ENCODE data around the gene ZNF580. TPM values are rescaled to one million over a fixed set of nuclear protein-coding genes. Genes with fewer than 3 reads are reported as not detected.

The ZNF580 gene
- total and polyA plus RNA-seq, 10 of the 15 experiments (the other 5 are each of a cell fraction or from before 2014, with no cell fraction given), result 2.3 to 31.8 (median 10.0) TPM

GRCh38 chr19:55605637-55606470 lies 34.9 kb upstream of the ZNF580 start, which contains the start of gene ZNF865 (continued):
- TF ChIP-seq CBX3 (IDR thresholded peaks at IDR 0.05; ENCODE audit: borderline replicate concordance, low read depth), result no peak
- TF ChIP-seq ZNF384 (IDR thresholded peaks at IDR 0.05; ENCODE audit: borderline replicate concordance, low read depth, low read length), result no peak
- TF ChIP-seq, protein P1, sequence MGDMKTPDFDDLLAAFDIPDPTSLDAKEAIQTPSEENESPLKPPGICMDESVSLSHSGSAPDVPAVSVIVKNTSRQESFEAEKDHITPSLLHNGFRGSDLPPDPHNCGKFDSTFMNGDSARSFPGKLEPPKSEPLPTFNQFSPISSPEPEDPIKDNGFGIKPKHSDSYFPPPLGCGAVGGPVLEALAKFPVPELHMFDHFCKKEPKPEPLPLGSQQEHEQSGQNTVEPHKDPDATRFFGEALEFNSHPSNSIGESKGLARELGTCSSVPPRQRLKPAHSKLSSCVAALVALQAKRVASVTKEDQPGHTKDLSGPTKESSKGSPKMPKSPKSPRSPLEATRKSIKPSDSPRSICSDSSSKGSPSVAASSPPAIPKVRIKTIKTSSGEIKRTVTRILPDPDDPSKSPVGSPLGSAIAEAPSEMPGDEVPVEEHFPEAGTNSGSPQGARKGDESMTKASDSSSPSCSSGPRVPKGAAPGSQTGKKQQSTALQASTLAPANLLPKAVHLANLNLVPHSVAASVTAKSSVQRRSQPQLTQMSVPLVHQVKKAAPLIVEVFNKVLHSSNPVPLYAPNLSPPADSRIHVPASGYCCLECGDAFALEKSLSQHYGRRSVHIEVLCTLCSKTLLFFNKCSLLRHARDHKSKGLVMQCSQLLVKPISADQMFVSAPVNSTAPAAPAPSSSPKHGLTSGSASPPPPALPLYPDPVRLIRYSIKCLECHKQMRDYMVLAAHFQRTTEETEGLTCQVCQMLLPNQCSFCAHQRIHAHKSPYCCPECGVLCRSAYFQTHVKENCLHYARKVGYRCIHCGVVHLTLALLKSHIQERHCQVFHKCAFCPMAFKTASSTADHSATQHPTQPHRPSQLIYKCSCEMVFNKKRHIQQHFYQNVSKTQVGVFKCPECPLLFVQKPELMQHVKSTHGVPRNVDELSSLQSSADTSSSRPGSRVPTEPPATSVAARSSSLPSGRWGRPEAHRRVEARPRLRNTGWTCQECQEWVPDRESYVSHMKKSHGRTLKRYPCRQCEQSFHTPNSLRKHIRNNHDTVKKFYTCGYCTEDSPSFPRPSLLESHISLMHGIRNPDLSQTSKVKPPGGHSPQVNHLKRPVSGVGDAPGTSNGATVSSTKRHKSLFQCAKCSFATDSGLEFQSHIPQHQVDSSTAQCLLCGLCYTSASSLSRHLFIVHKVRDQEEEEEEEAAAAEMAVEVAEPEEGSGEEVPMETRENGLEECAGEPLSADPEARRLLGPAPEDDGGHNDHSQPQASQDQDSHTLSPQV (IDR thresholded peaks at IDR 0.05), result no peak
- TF ChIP-seq NRF1 (conservative IDR thresholded peaks at IDR 0.05; ENCODE audit: low read depth, low read length), result no peak
- TF ChIP-seq GATAD2B (conservative IDR thresholded peaks at IDR 0.05; ENCODE audit: low read depth), result peak; percentile 51; the same call in 1 of the 2 replicates
- 0 out of 2 replicates have a peak, but pooled peaks have one; percentile 8 for TF ChIP-seq TAF1 (IDR thresholded peaks at IDR 0.05; ENCODE audit: borderline replicate concordance, low read depth, low read length)
- peak; percentile 7; the same call in 1 of the 2 replicates for TF ChIP-seq JUND (IDR thresholded peaks at IDR 0.05; ENCODE audit: low read depth, low read length)
- no peak for TF ChIP-seq STAT1 (conservative IDR thresholded peaks at IDR 0.05)
- no peak for TF ChIP-seq PKNOX1 (IDR thresholded peaks at IDR 0.05)
- TF ChIP-seq USF2 (IDR thresholded peaks at IDR 0.05; ENCODE audit: borderline replicate concordance, low read depth, low read length), result no peak
- TF ChIP-seq, protein P2, sequence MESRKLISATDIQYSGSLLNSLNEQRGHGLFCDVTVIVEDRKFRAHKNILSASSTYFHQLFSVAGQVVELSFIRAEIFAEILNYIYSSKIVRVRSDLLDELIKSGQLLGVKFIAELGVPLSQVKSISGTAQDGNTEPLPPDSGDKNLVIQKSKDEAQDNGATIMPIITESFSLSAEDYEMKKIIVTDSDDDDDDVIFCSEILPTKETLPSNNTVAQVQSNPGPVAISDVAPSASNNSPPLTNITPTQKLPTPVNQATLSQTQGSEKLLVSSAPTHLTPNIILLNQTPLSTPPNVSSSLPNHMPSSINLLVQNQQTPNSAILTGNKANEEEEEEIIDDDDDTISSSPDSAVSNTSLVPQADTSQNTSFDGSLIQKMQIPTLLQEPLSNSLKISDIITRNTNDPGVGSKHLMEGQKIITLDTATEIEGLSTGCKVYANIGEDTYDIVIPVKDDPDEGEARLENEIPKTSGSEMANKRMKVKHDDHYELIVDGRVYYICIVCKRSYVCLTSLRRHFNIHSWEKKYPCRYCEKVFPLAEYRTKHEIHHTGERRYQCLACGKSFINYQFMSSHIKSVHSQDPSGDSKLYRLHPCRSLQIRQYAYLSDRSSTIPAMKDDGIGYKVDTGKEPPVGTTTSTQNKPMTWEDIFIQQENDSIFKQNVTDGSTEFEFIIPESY (IDR thresholded peaks at IDR 0.05), result no peak
- TF ChIP-seq EP300 (IDR thresholded peaks at IDR 0.05; ENCODE audit: borderline replicate concordance in 1 of 2, control insufficient read depth in 1 of 2, low read depth in 2 of 2, low read length in 2 of 2), result no peak
- TF ChIP-seq ESRRA (IDR thresholded peaks at IDR 0.05; ENCODE audit: low read length), result no peak
- TF ChIP-seq CHD1 (IDR thresholded peaks at IDR 0.05; ENCODE audit: low read depth, low read length), result no peak
- no peak for TF ChIP-seq MXI1 (IDR thresholded peaks at IDR 0.05; ENCODE audit: low read depth, low read length)
- TF ChIP-seq, protein P3, sequence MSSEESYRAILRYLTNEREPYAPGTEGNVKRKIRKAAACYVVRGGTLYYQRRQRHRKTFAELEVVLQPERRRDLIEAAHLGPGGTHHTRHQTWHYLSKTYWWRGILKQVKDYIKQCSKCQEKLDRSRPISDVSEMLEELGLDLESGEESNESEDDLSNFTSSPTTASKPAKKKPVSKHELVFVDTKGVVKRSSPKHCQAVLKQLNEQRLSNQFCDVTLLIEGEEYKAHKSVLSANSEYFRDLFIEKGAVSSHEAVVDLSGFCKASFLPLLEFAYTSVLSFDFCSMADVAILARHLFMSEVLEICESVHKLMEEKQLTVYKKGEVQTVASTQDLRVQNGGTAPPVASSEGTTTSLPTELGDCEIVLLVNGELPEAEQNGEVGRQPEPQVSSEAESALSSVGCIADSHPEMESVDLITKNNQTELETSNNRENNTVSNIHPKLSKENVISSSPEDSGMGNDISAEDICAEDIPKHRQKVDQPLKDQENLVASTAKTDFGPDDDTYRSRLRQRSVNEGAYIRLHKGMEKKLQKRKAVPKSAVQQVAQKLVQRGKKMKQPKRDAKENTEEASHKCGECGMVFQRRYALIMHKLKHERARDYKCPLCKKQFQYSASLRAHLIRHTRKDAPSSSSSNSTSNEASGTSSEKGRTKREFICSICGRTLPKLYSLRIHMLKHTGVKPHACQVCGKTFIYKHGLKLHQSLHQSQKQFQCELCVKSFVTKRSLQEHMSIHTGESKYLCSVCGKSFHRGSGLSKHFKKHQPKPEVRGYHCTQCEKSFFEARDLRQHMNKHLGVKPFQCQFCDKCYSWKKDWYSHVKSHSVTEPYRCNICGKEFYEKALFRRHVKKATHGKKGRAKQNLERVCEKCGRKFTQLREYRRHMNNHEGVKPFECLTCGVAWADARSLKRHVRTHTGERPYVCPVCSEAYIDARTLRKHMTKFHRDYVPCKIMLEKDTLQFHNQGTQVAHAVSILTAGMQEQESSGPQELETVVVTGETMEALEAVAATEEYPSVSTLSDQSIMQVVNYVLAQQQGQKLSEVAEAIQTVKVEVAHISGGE (CRISPR knock-in tag; IDR thresholded peaks at IDR 0.05), result no peak
- TF ChIP-seq POLR2AphosphoS5 (IDR thresholded peaks at IDR 0.05; ENCODE audit: low read length), result 0 out of 2 replicates have a peak, but pooled peaks have one; percentile 23
